ENCODE measurements around the gene COL21A1.

DNA sequence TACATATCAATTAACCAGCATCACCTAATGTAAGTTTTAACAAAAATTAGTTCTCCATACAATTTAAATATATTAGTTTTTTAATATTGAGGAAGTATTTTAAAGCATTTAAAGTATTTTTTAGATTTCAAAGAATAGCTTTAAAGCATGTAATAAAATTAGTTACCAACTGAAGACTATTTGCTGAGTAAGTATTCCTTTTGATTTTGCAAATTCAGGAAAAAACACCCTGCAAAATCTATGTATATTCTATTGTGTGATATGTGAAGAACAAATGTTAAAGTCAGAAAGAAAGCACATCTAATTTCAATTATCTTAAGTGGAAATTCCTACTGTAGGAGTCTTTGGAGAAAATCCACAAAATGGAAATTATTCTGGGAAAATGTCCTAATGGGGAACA, 107.3 kb downstream of the COL21A1 start:
- TF ChIP-seq, protein P1, sequence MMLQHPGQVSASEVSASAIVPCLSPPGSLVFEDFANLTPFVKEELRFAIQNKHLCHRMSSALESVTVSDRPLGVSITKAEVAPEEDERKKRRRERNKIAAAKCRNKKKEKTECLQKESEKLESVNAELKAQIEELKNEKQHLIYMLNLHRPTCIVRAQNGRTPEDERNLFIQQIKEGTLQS (CRISPR knock-in tag; IDR thresholded peaks at IDR 0.05) = no peak
- TF ChIP-seq PCBP1 (IDR thresholded peaks at IDR 0.05; ENCODE audit: borderline replicate concordance, low read depth, low read length) = no peak

All from HepG2 (cell line).